HCT116 (cell line): Measurements from ENCODE around the gene LRSAM1. TPM values are rescaled to one million over a fixed set of nuclear protein-coding genes. Genes with fewer than 3 reads are reported as not detected.

Experiments
- ATAC-seq: fragments of 200-7000 bp; cut with Tn5 transposase; 2 replicates; pipeline ENCODE4 v1.9.1; 2020; ENCODE audit warnings: mild to moderate bottlenecking, moderate library complexity
- BruUV-seq: library from RNA; stranded (reverse); fragments of 400-500 nt; replicated peaks from 2 replicates; lab custom pipeline; 2021; lab: Mats Ljungman, UMichigan
- CTCF ChIA-PET: fragments of 300-600 bp; sonication (Branson Sonifier 250); formaldehyde crosslinking; loops from one replicate; lab custom pipeline; 2021; ENCODE audit warnings: antibody characterized with exemption; lab: Charles Lee
- POLR2A ChIA-PET: fragments of 300-600, 350-600 bp; sonication (Branson Sonifier 250); formaldehyde crosslinking; loops from one replicate; lab custom pipeline; 2021; ENCODE audit warnings: antibody characterized with exemption; lab: Charles Lee
- RAD21 ChIA-PET, 2 experiments: fragments of 300-600 bp; sonication (Branson Sonifier 250); formaldehyde crosslinking; loops; one replicate each; lab custom pipeline; 2023; ENCODE audit warnings: low total read pairs in 2 of 2; ENCODE audit not compliant: uncharacterized antibody in 2 of 2, unreplicated experiment in 2 of 2, low non-redundant PET in 1 of 2; lab: Charles Lee
- DNase-seq: peaks from one replicate; pipeline ENCODE4 v3.0.0-alpha.2; 2010; ENCODE audit warnings: low read depth, low spot score
- H2AFZ ChIP-seq: fragments of 200-600 bp; shearing (Covaris generic), sonication (generic); 2 replicates; pipeline ENCODE4 v1.6.1; 2017; ENCODE audit warnings: low read depth, mixed run types, mixed read lengths, antibody characterized with exemption, low read length; ENCODE audit not compliant: poor library complexity, severe bottlenecking
- H3K27ac ChIP-seq: 2 replicates; pipeline ENCODE4 v1.5.1; 2012; ENCODE audit warnings: low read depth, low read length
- H3K27me3 ChIP-seq: fragments of 200-600 bp; sonication (generic); 2 replicates; pipeline ENCODE4 v1.6.1; 2016; ENCODE audit warnings: mixed run types, low read length, mixed read lengths; ENCODE audit not compliant: insufficient read depth
- H3K36me3 ChIP-seq, 2 experiments: fragments of 200-500 bp in 1 of 2; fragments of 200-600 bp in 1 of 2; sonication (Bioruptor generic) in 1 of 2; sonication (generic) in 1 of 2; 2 replicates each; pipeline versions ENCODE4 v1.5.1 to v1.6.1; 2014 to 2016; ENCODE audit warnings: low read length in 2 of 2, inconsistent platforms in 1 of 2, mixed read lengths in 1 of 2, mixed run types in 1 of 2; ENCODE audit not compliant: insufficient read depth in 2 of 2, control insufficient read depth in 1 of 2
- H3K4me1 ChIP-seq, 2 experiments: fragments of 200-600 bp in 1 of 2; sonication (generic) in 1 of 2; 2 replicates each; pipeline versions ENCODE4 v1.5.1 to v1.6.1; 2012 to 2017; ENCODE audit warnings: low read length in 2 of 2, inconsistent platforms in 1 of 2, mild to moderate bottlenecking in 1 of 2, mixed read lengths in 1 of 2, mixed run types in 1 of 2, moderate library complexity in 1 of 2; ENCODE audit not compliant: insufficient read depth in 2 of 2, control insufficient read depth in 1 of 2
- H3K4me2 ChIP-seq: fragments of 200-600 bp; sonication (generic); 2 replicates; pipeline ENCODE4 v1.6.1; 2017; ENCODE audit warnings: mixed run types, low read length, mixed read lengths
- H3K4me3 ChIP-seq, 2 experiments: fragments of 200-600 bp in 1 of 2; sonication (generic) in 1 of 2; replicated peaks in 1 of 2; 2 replicates each; pipeline ENCODE4 v1.5.1; 2011 to 2016; ENCODE audit warnings: low read length in 2 of 2, control low read depth in 1 of 2, low read depth in 1 of 2, mild to moderate bottlenecking in 1 of 2, mixed read lengths in 1 of 2, mixed run types in 1 of 2
- H3K79me2 ChIP-seq: fragments of 200-600 bp; sonication (generic); 2 replicates; pipeline ENCODE4 v1.6.1; 2017; ENCODE audit warnings: mild to moderate bottlenecking, mixed run types, low read length, moderate library complexity, mixed read lengths; ENCODE audit not compliant: insufficient read depth
- H3K9ac ChIP-seq: fragments of 200-600 bp; sonication (generic); 2 replicates; pipeline ENCODE4 v1.6.1; 2016; ENCODE audit warnings: low read length, mixed read lengths
- H3K9me2 ChIP-seq: fragments of 200-600 bp; sonication (generic), shearing (Covaris generic); 2 replicates; pipeline ENCODE4 v1.6.1; 2017; ENCODE audit warnings: mixed run types, mild to moderate bottlenecking, moderate library complexity; ENCODE audit not compliant: insufficient read depth
- H3K9me3 ChIP-seq, 2 experiments: fragments of 200-500 bp in 1 of 2; fragments of 200-600 bp in 1 of 2; sonication (Bioruptor generic) in 1 of 2; sonication (generic) in 1 of 2; 2 replicates each; pipeline ENCODE4 v1.6.1; 2014 to 2017; ENCODE audit warnings: low read length in 2 of 2, mixed read lengths in 2 of 2, inconsistent platforms in 1 of 2, low read depth in 1 of 2, mild to moderate bottlenecking in 1 of 2, mixed run types in 1 of 2, moderate library complexity in 1 of 2; ENCODE audit not compliant: control insufficient read depth in 1 of 2, insufficient read depth in 1 of 2
- H4K20me1 ChIP-seq: fragments of 200-600 bp; sonication (generic), shearing (Covaris generic); 2 replicates; pipeline ENCODE4 v1.6.1; 2017; ENCODE audit warnings: mixed run types, mild to moderate bottlenecking, moderate library complexity; ENCODE audit not compliant: insufficient read depth
- CBX3 ChIP-seq: IDR thresholded peaks from 2 replicates; pipeline ENCODE4 v1.6.1; 2012; ENCODE audit warnings: low read depth
- CEBPB ChIP-seq: IDR thresholded peaks from 2 replicates; pipeline ENCODE4 v1.6.1; 2012; ENCODE audit warnings: low read depth
- EGR1 ChIP-seq: IDR thresholded peaks from 2 replicates; pipeline ENCODE4 v1.6.1; 2012; ENCODE audit warnings: low read depth
- ELF1 ChIP-seq: IDR thresholded peaks from 2 replicates; pipeline ENCODE4 v1.6.1; 2012; ENCODE audit warnings: low read depth, borderline replicate concordance
- FOSL1 ChIP-seq: IDR thresholded peaks from 2 replicates; pipeline ENCODE4 v1.6.1; 2012; ENCODE audit warnings: low read depth
- JUND ChIP-seq: IDR thresholded peaks from 2 replicates; pipeline ENCODE4 v1.6.1; 2012
- POLR2A ChIP-seq: IDR thresholded peaks from 2 replicates; pipeline ENCODE4 v1.7.0; 2011; ENCODE audit warnings: borderline replicate concordance; ENCODE audit not compliant: insufficient read depth, insufficient read length; ENCODE audit errors: extremely low read depth
- POLR2AphosphoS5 ChIP-seq: IDR thresholded peaks from 2 replicates; pipeline ENCODE4 v1.6.1; 2011; ENCODE audit warnings: mild to moderate bottlenecking, low read depth, low read length, moderate library complexity
- RAD21 ChIP-seq: IDR thresholded peaks from 2 replicates; pipeline ENCODE4 v1.6.1; 2012; ENCODE audit warnings: low read depth, mild to moderate bottlenecking
- SP1 ChIP-seq: IDR thresholded peaks from 2 replicates; pipeline ENCODE4 v1.6.1; 2012; ENCODE audit warnings: low read depth
- SRF ChIP-seq: IDR thresholded peaks from 2 replicates; pipeline ENCODE4 v1.6.1; 2012; ENCODE audit warnings: low read depth
- TCF7L2 ChIP-seq: IDR thresholded peaks from 2 replicates; pipeline ENCODE4 v1.7.0; 2011; ENCODE audit warnings: borderline replicate concordance, inconsistent platforms; ENCODE audit not compliant: insufficient read depth, insufficient read length; ENCODE audit errors: extremely low read depth
- YY1 ChIP-seq: IDR thresholded peaks from 2 replicates; pipeline ENCODE4 v1.6.1; 2011; ENCODE audit warnings: low read length, low read depth, moderate library complexity, mild to moderate bottlenecking; ENCODE audit not compliant: insufficient replicate concordance; ENCODE audit errors: extremely low read depth
- ZNF274 ChIP-seq: fragments of 200-500 bp; sonication (Bioruptor generic); IDR thresholded peaks from 2 replicates; pipeline ENCODE4 v1.6.1; 2014; ENCODE audit warnings: mild to moderate bottlenecking, low read depth, low read length, inconsistent platforms
- intact Hi-C: fragments of 100-400 bp; cut with micrococcal nuclease; formaldehyde crosslinking; loops from 2 replicates; pipeline ENCODE4 v1.10.0; 2022
- total RNA-seq: library from RNA; stranded (reverse); gene quantifications from one replicate; pipeline ENCODE4 v1.2.1, GENCODE V29; 2021; ENCODE audit not compliant: unreplicated experiment
- TF ChIP-seq, protein P1 (sequence below): IDR thresholded peaks from 2 replicates; pipeline ENCODE4 v1.6.1; 2011; ENCODE audit warnings: mild to moderate bottlenecking, low read length, moderate library complexity; ENCODE audit not compliant: insufficient replicate concordance; ENCODE audit errors: extremely low read depth

The LRSAM1 gene
- total RNA-seq, 1 experiment from 2014 or later = 25.9 TPM

DNA sequence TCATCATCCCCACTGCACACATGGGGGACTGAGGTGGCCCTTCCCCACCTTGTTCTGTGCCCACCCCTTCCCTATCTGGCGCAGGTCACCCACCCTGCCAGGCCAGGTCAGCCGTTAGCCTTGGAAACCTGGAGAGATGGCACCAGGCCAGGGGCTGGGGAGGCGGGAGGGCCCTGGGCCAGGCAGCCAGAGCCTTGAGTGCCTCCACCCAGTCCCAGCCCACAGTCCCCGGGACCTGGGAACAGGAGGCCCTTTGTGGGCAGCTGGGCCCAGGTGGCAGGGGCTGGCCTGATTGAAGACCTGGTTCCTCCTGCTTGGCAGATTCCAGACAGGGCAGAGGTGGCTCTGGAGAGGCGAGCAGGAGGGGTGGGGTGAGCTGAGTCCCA, 70.6 kb downstream of the LRSAM1 start:
- Histone ChIP-seq H2AFZ (no peak overlapping the region), H3K36me3 (peaks cover 38 to 76% of the 10 kb centered on the region in 2 experiments), H3K4me3 (no peak overlapping the region), H3K9me3 (peaks cover 17 to 31% of the 10 kb centered on the region in 2 experiments; a peak in 3 of 4 replicates), H3K4me2 (no peak overlapping the region), H3K27me3 (no peaks in the 10 kb centered on the region), H3K9ac (no peak overlapping the region), H3K9me2 (no peaks in the 10 kb centered on the region), H4K20me1 (no peaks in the 10 kb centered on the region), H3K27ac (no peak overlapping the region; the same call in 1 of the 2 replicates), H3K4me1 (peaks cover 0 to 18% of the 10 kb centered on the region in 2 experiments; a peak in 1 of 4 replicates), H3K79me2 (peaks cover 8% of the 10 kb centered on the region; the same call in 1 of the 2 replicates)
- POLR2A ChIA-PET = no interaction called here
- RAD21 ChIA-PET = no interaction called here
- DNase-seq (no peak), ATAC-seq (no peak)
- TF ChIP-seq CBX3 (no peak), ZNF274 (no peak), RAD21 (no peak), SRF (no peak), JUND (no peak), ELF1 (no peak), EGR1 (no peak), CEBPB (no peak), POLR2A (no peak), YY1 (no peak), POLR2AphosphoS5 (no peak), TCF7L2 (no peak), FOSL1 (no peak), SP1 (no peak)
- TF ChIP-seq, protein P1, sequence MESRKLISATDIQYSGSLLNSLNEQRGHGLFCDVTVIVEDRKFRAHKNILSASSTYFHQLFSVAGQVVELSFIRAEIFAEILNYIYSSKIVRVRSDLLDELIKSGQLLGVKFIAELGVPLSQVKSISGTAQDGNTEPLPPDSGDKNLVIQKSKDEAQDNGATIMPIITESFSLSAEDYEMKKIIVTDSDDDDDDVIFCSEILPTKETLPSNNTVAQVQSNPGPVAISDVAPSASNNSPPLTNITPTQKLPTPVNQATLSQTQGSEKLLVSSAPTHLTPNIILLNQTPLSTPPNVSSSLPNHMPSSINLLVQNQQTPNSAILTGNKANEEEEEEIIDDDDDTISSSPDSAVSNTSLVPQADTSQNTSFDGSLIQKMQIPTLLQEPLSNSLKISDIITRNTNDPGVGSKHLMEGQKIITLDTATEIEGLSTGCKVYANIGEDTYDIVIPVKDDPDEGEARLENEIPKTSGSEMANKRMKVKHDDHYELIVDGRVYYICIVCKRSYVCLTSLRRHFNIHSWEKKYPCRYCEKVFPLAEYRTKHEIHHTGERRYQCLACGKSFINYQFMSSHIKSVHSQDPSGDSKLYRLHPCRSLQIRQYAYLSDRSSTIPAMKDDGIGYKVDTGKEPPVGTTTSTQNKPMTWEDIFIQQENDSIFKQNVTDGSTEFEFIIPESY = no peak
- CTCF ChIA-PET = no interaction called here
- intact Hi-C loops = loop anchor here (5.0 kb wide), 1 partner anchor 200 kb away; no protein-coding TSS in a partner anchor
- BruUV-seq = no TSS peak
